DND-41 (cell line): ENCODE measurements around the gene MYO1C.

Source experiments
- CTCF ChIP-seq: IDR thresholded peaks from 2 replicates; pipeline ENCODE4 v1.5.1; 2012; ENCODE audit warnings: borderline replicate concordance, low read length, moderate library complexity, mild to moderate bottlenecking; ENCODE audit not compliant: poor library complexity, severe bottlenecking; ENCODE audit errors: extremely low read depth
- EZH2 ChIP-seq: IDR thresholded peaks from 3 replicates; pipeline ENCODE4 v1.6.1; 2012; ENCODE audit warnings: borderline replicate concordance, low read depth, mild to moderate bottlenecking, moderate library complexity, low read length, inconsistent platforms; ENCODE audit not compliant: severe bottlenecking

GRCh38 chr17:1495265-1495989 lies 2.9 kb upstream of the MYO1C start:
- no peak for TF ChIP-seq CTCF
- TF ChIP-seq EZH2, result no peak
